NCI-H1436 (cell line): Measurements from ENCODE around the gene PLCL2.

Experiments used
- DNase-seq: peaks from one replicate; lab custom pipeline; 2025; lab: John Stamatoyannopoulos, UW

Gene PLCL2

GRCh38 chr3:16865335-16865734 is 19.4 kb upstream of the PLCL2 start:
- no peak for DNase-seq

DNA sequence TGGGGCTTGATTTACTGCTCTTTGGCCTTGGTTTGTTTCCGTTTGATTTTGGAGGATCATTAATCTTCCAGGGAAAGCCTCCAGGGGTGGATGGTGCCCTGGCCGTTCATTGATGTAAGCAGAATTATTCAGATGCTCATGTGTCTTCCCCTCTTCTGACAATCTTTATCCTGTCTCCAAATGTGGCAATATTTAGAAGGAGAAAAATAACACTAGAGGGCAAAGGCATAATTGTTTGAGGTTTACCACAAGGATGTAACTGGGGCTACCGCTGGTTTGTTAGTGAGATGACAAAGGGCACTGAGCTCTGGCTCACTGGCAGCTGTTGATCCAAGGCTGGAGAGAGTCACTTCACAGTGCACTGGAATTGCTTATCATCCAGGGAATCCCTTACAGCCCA is 18.2 kb upstream of the PLCL2 start:
- no peak for DNase-seq

GRCh38 chr3:16868513-16868912 is 16.2 kb upstream of the PLCL2 start:
- no peak for DNase-seq

DNA sequence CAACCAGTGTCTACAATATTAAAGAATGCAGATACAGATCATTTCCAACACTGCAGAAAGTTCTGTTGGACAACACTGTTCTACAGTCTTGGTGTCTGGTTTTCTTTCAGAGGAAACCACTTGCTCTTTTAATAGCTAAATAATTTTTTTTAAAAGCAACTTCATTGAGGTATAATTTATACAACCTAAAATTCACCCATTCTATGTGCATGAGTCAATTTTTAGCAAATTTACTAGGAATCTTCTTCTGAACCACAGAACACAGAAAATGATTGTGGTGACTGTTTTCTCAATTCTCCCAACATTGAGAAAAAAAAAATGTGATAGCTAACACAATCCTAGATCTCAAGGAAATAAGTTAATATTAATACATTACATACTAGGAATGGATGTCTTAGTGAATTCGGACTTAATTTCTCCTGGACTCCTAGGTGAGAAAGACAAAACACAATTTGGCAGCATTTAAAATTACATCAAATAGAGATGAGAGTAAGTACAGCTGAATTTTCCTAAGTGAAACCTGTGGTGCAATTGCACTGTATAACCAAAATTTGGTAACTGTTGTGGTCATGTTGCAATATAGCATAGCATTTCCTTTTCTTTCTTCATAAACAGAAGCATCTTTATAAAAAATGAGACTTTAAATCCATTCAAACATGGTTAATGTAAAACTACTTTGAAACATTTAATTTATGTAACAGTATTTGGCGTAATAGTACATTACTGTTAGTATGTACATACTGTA is 15.3 kb upstream of the PLCL2 start:
- DNase-seq = no peak

GRCh38 chr3:16871915-16872842 is 12.6 kb upstream of the PLCL2 start:
- no peak for DNase-seq

GRCh38 chr3:16873872-16874271 is 10.9 kb upstream of the PLCL2 start:
- no peak for DNase-seq

DNA sequence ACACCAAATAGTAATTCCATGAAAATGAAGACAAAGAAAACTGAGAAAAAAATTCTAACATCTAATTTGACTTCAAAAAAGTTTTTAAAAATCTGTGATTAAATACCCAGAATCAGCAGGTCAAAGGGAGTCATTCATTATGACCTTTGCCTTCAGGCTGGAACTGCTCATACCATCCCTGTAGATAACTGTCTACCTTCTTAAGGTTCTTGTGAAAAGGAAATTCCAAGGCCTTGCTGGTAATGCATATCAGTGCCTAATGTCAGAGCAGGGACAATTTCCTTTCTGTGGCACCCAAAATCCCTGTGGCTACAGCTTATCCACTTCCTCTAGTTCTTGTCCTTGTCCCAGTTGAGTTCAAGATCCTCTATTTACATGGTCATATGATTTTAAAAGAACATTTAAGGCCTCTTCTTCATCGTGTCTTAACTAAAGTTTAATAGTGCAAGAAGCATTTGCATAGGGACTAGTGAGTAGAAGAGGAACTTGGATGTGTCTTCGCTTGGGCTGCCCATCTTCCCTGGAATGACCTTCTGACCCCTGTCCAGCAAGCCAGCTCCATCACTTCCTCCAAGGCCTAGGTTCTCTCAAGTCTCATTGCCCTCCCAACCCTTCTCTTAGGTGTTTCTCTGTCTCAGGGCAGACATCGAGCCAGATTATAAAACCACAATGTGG is 8.7 kb upstream of the PLCL2 start:
- DNase-seq = no peak

GRCh38 chr3:16877505-16877904 is 7.2 kb upstream of the PLCL2 start:
- DNase-seq = no peak

- no peak for DNase-seq
Observed at GRCh38 chr3:16877911-16878310, 6.8 kb upstream of the PLCL2 start.

GRCh38 chr3:16881896-16882630 is 2.7 kb upstream of the PLCL2 start:
- DNase-seq = no peak

GRCh38 chr3:16883057-16883722 is 1.6 kb upstream of the PLCL2 start:
- DNase-seq = no peak

- DNase-seq = no peak
Observed at GRCh38 chr3:16883723-16884083, 1.1 kb upstream of the PLCL2 start.

DNA sequence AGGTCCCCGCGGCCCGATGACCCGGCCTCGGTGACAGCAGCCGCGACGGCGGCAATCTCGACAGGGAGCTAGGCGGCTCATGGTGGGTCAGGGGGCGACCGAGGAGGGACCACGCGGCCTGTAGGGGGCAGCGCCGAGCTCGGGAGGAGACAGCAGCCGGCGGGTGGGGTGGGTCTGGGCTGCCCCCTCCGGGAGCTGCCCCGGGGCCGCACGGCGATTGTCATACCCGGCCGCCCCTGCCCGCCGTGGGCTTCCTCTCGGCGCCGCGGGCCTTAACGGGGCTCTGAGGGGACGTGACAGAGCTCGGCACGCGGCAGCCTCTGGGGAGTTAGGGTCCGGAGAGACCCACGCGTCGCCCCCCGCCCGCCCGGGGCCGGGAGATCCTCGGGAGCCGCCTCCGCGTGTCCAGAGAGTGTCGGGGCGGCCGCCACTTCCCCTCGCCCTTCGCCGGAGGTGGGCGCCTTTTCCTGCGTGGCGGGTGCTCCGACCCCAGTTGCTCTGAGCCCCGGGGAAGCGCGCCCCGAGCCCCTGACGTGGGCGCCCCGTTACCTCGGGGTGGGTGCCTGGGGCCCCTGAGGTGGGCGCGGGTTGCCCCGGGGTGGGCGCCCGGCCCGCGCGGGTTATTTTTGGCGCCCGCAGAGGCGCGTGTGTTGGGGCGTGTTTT is 539 bp upstream of the PLCL2 start:
- DNase-seq = no peak

DNA sequence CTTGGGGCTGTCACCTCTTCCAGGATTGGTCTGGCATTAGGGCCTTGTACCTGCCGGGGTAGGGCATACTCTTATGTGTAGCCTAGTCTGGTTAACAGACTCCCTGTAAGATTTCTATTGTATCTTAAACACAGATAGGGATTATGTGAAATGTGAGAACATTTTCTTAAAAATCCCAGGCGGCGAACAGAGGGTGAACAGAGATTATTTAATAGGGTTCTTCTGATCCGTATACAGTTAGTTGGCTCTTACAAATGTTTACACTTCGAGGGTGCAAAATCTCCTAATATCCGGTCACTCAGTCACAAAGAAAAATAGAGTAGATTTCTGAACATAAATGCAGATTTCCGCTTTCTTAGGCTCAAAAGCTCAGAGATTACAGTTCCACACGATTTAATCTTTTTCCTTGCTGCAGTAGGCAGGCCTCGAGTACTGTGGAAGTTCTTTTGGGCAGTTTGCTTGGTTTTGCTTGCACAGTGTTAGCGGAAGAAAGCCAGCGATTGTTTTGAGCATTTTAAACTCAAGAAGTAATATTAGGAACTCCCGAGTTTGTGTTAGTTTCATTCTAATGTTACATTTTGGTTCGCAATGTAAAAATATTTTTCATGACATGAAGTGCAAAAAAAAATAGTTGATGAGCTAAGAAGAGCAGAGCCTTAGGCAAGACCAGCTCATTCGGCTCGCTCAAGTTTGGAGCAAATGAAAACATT is 993 bp downstream of the PLCL2 start:
- DNase-seq = no peak

- no peak for DNase-seq
Observed at GRCh38 chr3:16886303-16886683, 1.5 kb downstream of the PLCL2 start.

- no peak for DNase-seq
Observed at GRCh38 chr3:16887130-16887529, 2.4 kb downstream of the PLCL2 start.

DNA sequence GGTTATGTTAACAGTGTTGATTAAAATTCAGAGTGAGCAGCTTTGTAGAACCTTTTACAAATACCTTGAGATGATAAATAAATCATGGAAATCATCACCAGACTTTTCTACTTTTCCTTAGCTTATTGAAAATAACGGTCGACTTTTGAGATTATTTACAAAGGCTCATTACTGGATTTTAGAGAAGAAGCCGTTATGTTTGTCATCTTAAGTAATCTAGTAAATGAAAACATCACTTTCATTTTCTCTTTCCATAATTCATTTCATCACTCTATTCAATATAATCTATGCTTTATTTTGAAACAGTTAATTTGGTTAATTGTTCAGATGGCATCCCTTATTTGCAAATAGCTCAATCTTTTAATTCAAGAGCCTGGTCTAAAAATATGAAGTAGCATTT is 3.6 kb downstream of the PLCL2 start:
- no peak for DNase-seq

GRCh38 chr3:16888785-16889607 is 4.2 kb downstream of the PLCL2 start:
- DNase-seq = no peak

DNA sequence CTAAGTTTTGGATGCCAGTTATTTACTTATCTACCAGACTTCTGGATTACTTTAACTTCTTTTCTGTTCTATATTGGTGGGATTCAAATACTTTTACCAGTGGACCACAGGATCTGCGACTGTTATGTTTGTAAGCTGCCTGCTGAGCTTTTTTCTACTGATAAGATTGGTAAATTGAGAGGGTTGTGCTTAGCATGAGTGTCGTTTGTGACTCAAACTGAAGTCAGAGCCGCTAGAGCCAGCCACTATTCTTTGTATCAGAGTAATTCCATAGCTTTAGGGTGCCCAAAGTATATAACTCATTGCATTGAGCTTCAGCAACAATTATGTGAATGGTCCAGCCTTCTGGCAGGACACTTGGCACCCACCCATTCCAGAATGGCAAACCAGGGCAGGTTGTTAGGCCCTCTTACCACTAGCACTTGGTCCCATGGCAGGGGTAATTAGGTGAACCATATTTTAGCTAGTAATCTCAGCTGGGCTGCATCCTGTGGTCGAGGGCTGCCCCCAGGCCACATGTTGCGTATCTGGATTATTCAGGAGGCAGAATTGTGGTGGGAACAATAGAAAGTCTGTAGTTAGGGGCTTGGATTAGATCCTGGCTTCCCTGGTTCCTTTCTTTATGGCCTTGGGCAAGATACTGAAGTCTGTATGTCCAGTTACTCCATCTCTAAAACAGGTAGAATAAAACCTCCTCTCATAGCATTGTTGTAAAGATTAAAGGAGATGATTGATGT is 6.0 kb downstream of the PLCL2 start:
- no peak for DNase-seq
